RKO (cell line): ENCODE data around the gene SPTBN4.
"Not testable (repeated sequence)": the region's sequence is repeated elsewhere in the genome, so short reads cannot be mapped to it uniquely, and the experiment has no call there.

Experiments used
- DNase-seq: peaks from one replicate; pipeline ENCODE4 v3.0.0-alpha.2; 2016; ENCODE audit warnings: low spot score

The SPTBN4 gene

DNA sequence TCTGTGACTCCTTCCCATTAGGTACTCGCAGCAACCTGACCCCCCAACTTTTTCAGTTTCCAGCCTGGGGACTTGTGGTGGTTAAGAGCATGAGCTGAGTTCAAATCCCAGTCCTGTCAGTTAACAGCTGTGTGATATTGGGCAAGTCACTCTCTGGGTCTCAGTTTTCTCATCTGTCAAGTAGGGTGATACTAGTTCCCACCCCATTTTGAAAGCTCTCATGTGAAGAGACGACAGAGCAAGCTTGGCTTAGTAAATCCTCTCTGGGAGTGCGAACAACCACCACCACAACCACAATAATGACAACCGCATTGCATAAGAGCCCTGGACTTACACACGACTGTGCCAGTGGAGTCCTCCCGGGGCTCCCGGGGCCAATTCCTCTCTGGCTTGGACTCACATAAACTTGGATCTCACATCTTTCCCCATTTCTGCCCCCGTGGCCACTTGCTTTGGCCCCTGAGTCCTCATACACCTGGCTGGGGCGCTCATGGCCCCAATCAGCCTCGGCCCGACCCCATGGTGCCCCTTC lies 1.7 kb upstream of the SPTBN4 start:
- DNase-seq: peak; percentile 68

DNA sequence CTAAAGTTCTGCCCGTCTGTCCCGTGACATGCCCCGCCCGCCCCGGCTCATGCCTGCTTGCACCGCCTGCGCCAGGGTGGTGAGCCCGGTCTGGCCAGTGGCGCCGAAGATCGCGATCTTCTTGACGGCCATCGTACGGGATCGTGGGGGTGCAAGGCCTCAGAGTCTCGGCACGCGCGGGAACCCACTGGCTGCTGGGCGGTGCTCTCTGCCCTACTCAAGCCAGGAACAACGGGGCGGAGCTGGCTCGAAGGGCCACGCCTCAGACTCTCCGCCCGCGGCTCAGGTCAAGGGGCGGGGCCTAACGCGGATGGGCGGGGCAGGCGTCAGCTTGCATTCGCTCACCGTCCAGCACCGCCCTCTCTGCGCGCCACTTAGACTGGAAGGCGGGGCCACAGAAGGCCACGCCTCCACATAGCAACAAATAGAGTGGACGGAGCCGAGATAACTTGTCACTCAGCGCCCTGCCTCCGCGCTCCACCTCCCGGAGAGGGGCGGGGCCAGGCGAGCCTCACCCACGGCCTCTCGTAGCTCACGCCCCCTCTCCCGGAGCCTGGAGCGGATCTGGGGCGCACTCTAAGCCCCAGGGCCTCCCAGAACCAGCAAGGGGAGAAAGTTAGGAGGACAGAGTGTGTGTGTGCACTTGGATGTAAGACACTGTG lies 1.1 kb upstream of the SPTBN4 start, which contains the start of gene BLVRB:
TSS of gene BLVRB (minus strand) at position 189 of the 662 bp plus-strand sequence. CDS start at position 132, 57 bp downstream.
- DNase-seq: peak; percentile 99

DNA sequence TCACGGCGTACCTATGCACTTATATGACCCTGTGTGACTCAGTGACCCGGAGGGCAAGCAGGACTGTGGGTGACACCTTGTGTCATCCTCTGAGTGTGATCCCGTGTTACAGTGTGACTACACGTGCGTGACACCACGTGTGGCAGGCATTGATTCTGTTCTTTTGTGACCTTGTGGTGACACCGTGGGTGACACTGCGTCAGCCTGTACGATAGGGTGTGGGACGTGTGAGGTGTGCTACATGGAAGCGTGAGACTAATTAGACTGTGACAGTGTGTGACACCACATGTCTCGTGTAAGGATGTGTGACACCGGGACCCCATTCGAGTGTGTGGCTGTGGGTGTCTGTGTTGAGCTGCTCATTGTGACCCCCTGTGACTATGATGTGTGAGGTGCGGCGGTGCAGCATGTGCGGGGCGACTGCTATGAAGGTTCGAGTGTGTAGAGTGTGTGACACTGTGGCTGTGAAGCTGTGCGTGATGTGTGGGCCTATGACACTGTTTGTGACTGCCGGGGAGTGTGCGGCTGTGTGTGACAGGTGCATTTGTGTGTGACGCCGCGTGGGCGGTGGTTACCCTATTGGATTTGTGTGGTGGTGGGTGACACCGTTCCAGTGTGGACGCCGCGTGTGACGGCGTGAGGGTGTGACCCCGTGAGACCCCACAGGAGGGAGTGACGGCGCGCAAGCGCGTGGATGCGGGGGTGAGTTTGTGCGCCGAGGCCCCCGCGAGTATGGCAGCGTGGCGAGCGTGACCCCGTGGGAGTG lies 399 bp upstream of the SPTBN4 start:
- DNase-seq: no peak

DNA sequence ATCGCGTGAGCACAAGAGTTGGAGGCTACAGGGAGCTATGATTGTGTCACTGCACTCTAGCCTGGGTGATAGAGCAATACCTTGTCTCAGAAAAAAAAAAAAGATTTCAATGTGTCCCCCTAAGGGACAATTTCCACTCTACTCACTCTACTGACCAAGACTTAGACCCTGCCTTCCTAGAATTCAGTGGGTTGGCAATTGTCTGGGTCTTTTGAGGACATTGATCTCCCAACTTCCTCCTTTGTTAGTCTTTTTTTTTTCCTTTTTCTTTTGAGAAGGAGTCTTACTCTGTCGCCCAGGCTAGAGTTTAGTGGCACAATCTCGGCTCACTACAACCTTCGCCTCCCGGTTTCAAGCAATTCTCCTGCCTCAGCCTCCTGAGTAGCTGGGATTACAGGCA lies 2.2 kb downstream of the SPTBN4 start:
- no peak for DNase-seq

DNA sequence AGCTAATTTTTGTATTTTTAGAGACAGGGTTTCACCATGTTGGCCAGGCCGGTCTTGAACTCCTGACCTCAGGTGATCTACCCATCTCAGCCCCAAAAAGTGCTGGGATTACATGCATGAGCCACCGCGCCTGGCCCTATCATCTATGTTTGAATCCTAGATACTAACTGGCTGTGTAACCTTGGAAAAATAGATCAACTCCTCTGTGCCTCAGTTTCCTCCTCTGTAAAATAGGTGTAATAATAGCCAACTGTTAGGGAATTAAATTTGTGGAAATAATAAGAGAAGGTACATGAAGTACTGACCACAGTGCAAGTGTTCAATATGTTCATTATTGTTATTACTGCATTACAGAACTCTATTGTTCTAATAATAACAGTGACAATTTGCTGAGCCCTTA lies 4.3 kb downstream of the SPTBN4 start:
- DNase-seq: no peak

DNA sequence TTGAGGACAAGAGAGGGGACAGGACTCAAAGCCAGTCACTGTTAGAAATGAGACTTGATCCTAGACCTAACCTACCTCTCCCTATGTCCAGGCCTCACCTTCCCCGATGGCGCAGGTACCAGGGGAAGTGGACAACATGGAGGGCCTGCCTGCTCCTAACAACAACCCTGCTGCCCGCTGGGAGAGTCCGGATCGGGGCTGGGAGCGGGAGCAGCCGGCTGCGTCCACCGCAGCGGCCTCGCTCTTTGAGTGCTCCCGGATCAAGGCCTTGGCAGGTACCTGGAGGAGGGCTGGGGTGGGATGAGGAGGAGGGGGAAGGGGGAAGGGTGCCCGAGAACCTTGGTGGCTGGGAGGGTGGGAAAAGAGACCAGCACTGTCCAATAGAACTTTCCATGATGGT lies 5.7 kb downstream of the SPTBN4 start:
- DNase-seq: no peak

DNA sequence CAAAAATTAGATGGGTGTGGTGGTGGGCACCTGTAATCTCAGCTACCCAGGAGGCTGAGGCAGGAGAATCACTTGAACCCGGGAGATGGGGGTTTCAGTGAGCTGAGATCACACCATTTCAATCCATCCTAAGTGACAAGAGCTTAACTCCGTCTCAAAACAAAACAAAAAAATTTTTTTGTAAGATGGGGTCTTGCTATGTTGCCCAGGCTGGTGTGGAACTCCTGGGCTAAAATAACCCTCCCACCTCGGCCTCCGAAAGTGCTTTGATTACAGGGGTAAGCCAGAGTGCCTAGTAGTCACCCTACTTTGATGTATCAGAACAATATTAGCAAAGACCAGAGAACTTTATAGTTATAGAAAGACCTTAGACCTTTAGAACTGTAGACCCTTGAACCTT lies 7.9 kb downstream of the SPTBN4 start:
- DNase-seq: no peak

DNA sequence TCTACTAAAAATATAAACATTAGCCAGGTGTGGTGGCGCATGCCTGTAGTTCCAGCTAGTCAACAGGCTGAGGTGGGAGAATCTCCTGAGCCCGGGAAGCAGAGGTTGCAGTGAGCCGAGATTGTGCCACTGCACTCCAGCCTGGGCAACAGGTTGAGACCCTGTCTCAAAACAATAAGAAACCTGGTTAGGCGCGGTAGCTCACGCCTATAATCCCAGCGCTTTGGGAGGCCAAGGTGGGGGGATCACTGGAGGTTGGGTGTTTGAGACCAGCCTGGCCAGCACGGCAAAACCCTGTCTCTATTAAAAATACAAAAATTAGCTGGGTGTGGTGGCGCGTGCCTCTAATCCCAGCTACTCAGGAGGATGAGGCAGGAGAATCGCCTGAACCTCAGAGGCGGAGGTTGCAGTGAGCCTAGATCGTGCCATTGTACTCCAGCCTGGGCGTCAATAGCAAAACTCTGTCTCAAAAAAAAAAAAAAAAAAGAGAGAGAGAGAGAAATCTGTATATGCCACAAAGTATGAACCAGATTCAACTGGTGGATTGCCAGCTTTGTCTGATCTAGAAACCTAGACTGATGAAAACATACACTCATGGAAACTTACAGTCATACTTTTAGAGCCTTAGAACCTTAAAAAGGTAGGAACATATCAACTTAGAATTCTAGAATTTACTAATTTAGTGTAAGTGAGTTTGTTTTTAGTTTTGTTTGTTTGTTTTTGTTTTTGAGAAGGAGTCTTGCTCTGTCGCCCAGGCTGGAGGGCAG lies 9.3 kb downstream of the SPTBN4 start:
- not testable (repeated sequence) for DNase-seq

DNA sequence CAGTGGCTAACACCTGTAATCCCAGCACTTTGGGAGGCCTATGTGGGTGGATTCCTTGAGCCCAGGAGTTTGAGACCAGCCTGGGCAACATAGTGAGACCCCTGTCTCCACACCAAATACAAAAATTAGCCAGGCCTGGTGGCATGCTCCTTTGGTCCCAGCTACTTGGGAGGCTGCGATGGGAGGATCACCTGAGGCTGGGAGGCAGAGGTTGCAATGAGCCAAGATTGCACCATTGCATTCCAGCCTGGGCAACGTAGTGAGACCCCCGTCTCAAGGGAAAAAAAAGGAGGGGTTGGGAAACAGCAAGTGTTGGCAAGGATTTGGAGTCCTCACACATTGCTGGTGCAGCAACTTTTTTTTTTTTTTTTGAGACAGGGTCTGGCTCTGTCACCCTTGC lies 19.2 kb downstream of the SPTBN4 start:
- no peak for DNase-seq

DNA sequence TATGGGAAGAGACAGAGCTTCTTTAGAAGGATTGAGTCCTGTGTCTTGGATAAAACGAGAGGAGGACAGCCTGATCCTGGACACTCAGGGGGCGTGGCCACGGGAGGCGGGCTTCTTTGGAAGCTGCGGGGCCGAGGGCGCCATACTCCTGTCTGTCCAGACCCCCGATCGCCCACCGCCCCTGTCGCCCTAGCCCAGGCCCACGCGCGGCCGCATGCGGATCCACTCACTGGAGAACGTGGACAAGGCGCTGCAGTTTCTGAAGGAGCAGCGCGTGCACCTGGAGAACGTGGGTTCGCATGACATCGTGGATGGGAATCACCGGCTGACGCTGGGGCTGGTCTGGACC lies 23.1 kb downstream of the SPTBN4 start:
- no peak for DNase-seq

DNA sequence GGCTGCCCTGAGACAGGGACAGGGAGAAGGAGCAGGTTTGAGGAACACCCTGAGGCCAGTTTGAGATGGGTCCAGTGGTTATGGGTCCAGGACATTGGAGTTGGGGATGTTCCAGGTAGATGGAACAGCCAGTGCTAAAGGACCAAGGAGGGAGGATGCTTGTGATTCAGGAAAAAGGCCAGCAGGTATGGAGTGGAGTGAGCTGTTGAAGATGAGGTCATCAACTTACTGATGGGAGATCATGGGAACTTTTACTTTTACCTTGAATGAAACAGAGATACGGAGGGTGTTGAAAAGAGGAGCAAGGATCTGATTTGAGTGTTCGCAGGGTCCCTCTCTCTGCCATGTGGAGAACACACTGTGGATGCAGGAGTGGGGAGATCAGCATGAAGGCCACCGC lies 25.5 kb downstream of the SPTBN4 start:
- DNase-seq: no peak

DNA sequence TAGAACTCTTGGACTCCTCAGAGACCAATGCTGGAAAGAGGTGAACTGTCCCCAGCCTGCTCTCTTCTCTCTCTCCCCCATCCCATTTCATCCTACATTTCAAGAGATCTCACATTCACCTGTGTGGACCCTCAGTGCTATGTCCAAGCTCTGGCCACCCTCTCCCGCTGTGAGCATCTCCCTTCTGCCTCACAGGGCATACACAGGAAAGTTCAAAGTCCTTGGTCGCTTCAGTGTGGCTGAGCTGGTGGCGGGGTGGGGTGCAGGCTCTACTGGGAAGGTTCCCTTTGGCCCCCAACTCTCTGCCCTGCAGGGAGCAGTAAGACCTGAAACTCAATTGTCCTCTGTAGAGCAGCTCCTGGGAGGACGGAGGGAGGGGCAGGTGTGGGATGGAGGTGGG lies 27.0 kb downstream of the SPTBN4 start:
- no peak for DNase-seq

DNA sequence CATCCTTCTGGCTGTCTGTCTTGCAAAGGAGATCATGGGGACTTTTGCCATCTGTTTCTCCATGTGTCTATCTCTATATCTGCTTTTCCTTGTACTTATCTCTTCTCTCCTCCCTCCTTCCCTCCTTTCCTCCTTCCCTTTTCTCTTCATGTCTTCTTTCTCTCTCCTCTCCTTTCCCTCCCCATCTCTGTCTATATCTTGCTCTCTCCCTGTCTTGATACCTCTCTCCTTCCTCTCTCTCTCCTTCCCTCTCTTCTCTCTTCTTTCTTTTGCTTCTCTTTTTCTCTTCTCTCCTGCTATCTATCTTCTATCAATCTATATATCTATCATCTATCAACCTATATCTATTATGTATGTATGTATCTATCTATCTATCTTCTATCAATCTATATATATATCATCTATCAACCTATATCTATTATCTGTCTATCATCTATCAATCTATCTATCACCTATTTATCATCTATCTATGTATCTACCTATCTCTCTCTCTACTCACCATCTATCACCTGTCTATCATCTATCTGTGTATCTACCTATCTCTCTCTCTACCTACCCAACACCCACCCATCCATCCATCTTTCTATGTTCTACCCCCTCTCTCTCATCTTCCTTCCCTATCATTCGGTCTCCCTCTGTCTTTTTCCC lies 27.5 kb downstream of the SPTBN4 start:
- DNase-seq: no peak

DNA sequence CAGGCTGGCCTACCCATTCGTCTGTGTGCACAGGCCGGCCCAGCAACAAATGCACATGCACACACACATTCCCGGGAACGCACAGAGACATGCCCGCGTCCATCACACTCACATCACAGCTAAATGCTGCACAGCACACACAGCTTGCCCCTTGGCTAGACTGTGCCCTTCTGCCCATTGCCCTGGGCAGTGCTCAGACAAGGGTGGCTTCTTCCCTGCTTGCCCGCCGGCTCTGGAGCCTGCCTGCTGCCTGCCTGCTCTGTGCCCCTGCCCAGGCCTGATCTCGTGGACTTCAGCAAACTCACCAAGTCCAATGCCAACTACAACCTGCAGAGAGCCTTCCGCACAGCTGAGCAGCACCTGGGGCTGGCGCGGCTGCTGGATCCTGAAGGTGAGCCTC lies 30.4 kb downstream of the SPTBN4 start:
- DNase-seq: no peak

DNA sequence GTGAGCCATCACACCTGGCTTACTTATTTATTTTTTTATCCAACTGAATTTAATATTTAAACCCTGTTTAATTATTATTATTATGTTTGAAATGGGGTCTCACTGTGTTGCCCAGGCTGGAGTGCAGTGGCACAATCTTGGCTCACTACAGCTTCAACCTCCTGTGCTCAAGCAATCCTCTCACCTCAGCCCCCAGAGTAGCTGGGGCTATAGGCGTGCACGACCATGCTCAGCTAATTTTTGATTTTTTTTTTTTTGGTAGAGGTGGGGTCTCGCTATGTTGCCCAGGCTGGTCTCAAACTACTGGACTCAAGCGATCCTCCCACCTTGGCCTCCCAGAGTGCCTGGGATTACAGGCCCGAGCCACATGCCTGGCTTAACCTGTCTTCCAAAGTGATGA lies 32.5 kb downstream of the SPTBN4 start:
- no peak for DNase-seq

DNA sequence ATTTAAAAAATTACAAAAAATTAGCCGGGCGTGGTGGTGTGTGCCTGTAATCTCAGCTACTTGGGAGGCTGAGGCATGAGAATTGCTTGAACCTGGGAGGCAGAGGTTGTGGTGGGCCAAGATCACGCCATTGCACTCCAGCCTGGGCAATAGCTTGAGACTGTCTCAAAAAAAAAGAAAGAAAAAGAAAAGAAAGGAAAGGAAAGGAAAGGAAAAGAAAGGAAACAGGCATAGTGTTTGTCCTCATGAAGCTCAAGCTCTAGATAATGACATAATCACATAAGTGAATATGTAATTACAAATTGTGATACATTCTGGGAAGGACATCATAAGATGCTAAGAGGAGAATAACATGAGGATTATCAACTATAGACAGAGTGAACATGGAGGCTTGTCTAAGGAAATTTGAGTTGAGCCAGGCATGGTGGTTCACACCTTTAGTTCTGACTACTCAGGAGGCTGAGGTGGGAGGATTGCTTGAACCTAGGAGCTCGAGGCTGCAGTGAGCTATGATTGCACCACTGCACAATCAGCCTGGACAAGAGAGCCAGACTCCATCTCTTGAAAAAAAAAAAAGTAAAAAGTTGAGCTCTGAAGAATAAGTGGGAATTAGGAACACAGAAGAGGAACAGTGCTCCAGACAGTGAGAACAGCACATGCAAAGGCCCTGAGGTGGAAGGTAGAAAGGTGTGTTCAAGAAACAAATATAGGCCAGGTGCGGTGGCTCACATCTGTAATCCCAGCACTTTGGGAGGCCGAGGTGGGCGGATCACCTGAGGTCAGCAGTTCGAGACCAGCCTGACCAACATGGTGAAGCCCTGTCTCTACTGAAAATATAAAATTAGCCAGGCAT lies 34.1 kb downstream of the SPTBN4 start:
- DNase-seq: not testable (repeated sequence)

DNA sequence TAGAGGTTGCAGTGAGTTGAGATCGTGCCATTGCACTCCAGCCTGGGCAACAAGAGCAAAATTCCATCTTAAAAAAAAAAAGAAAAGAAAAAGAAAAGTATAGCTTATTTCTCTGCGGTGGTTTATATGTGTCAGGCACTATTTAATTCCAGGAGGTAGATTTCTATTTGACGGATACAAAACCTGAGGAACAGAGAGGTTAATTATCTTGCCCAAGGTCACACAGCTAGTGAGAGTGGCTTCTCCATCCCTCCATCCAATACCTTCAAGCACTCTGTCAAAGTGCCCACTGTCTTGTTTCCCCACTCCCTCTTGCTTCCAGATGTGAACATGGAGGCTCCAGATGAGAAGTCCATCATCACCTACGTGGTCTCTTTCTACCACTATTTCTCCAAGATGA lies 34.8 kb downstream of the SPTBN4 start:
- no peak for DNase-seq

DNA sequence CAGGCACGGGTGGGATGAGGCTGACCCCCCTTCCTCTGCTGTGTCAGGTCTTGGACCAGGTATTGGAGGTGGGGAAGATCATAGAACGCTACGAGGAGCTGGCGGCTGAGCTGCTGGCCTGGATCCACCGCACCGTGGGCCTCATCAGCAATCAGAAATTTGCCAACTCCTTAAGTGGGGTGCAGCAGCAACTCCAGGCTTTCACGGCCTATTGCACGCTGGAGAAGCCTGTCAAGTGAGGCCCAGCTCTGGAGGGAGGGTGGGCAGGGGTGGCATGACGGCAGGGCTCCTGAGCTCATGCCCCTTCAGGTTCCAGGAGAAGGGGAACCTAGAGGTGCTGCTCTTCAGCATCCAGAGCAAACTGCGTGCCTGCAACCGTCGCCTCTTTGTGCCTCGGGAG lies 35.3 kb downstream of the SPTBN4 start:
- DNase-seq: no peak

DNA sequence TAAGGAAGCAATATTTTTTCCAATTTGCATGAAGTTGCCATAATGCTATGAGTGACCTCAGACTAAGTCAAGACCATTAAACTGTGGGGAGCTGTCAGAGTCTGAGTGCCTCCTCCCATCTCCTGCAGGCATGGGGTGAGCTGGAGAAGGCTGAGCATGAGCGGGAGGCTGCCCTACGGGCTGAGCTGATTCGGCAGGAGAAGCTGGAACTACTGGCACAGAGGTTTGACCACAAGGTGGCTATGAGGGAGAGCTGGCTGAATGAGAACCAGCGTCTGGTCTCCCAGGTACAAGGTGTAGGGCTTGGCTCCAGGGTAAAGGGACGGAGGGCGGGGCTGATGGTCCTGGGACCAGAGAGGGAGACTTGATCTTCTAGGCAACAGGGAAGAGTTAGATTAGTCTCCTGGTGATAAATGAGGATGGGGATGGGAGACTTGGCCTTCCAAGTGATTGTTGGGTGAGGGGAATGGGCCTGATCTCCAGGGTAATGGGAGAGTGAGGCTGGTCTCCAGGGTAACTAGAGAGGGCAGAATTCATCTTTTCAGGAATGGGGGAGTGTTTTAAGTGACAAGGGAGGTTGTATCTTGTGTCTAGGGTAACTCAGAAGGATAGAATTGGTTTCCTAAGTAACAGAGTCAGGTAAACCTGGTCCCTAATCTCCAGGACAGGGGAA lies 36.0 kb downstream of the SPTBN4 start:
- peak; percentile 41 for DNase-seq

DNA sequence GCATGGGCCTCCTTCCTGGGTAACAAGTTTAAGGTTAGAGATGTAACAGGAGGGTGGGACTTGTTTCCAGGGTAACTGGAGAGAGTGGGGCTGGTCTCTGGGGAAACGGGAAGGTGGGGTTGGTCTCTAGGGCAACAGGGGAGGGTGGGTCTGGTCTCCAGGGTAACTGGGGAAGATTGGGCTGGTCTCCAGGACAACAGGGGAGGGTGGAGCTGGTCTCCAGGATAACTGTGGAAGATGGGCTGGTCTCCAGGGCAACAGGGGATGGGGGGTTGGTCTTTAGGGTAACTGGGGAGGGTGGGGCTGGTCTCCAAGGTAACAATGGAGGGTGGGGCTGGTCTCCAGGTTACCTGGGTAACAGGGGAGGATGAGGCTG lies 36.5 kb downstream of the SPTBN4 start:
- no peak for DNase-seq

DNA sequence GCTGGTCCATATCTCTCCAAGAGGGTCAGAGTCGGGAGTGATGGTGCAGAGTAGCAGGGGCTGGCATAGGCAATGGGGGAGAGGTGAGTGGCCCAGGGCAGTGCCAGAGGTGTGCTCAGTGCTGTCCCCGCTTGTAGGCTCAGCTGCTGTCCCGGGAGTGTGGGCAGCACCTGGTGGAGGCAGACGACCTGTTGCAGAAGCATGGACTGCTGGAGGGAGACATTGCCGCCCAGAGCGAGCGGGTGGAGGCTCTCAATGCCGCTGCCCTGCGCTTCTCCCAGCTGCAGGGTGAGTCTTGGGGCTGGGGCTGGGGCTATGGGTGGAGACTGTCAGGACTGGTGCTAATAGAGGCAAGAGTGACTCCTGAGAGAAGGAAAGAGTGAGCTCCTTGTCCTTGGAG lies 39.3 kb downstream of the SPTBN4 start:
- no peak for DNase-seq
